B cell (primary cell): ENCODE measurements around the gene TMEM106B.
"Not testable (repeated sequence)": the region's sequence is repeated elsewhere in the genome, so short reads cannot be mapped to it uniquely, and the experiment has no call there.

Source experiments
- CTCF ChIP-seq: fragments of 200-600 bp; IDR thresholded peaks from one replicate; pipeline ENCODE4 v1.8.0; 2022; ENCODE audit warnings: antibody characterized with exemption, mild to moderate bottlenecking
- EZH2 ChIP-seq: IDR thresholded peaks from 2 replicates; pipeline ENCODE4 v1.6.1; 2012; ENCODE audit warnings: borderline replicate concordance, low read depth, mild to moderate bottlenecking, moderate library complexity, low read length; ENCODE audit not compliant: insufficient read depth, poor library complexity, severe bottlenecking

DNA sequence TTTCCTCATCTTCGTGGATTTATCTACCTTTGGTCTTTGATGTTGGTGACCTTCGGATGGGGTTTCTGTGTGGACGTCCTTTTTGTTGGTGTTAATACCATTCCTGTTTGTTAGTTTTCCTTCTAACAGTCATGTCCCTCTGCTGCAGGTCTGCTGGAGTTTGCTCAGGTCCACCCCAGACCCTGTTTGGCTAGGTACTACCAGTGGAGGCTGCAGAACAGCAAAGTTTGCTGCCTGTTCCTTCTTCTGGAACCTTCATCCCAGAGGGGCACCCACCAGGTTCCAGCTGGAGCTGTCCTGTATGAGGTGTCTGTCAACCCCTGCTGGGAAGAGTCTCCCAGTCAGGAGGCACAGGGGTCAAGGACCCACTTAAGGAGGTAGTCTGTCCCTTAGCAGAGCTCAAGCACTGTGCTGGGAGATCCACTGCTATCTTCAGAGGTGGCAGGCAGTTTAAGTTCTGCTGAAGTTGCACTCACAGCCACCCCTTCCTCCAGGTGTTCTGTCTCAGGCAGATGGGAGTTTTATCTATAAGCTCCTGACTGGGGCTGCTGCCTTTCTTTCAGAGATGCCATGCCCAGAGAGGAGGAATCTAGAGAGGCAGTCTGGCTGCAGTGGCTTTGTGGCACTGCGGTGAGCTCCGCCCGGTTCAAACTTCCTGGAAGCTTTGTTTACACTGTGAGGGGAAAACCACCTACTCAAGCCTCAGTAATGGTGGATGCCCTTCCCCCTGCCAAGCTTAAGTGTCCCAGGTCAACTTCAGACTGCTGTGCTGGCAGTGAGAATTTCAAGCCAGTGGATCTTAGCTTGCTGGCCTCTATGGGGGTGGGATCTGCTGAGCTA, 40.9 kb upstream of the TMEM106B start:
- not testable (repeated sequence) for TF ChIP-seq CTCF, EZH2
